Pancreas (tissue), 10 donors: ENCODE results near the gene PIP5K1A. TPM values are rescaled to one million over a fixed set of nuclear protein-coding genes. Genes with fewer than 3 reads are reported as not detected.
"Not testable (repeated sequence)": the region's sequence is repeated elsewhere in the genome, so short reads cannot be mapped to it uniquely, and the experiment has no call there.

Experiments used
- ATAC-seq, 4 donors: fragments of 200-7000 bp; cut with Tn5 transposase; one replicate each; pipeline versions ENCODE4 v1.8.0 to v1.9.1; 2020; ENCODE audit warnings: mild to moderate bottlenecking in 4 of 4, moderate library complexity in 4 of 4
- DNase-seq, 6 donors: peaks; one replicate each; pipeline ENCODE4 v3.0.0-alpha.2; 2020
- FAIRE-seq: peaks from 2 replicates; lab custom pipeline; 2012; peaks lifted over from hg19 to GRCh38; lab: Jason Lieb, UNC
- H3K27ac ChIP-seq, 4 donors: fragments of 200-600 bp; sonication (generic); 1 replicate in 3 of 4; 2 replicates in 1 of 4; pipeline versions ENCODE4 v1.5.0 to v1.8.0; 2020
- H3K27me3 ChIP-seq, 4 donors: fragments of 200-600 bp; one replicate each; pipeline ENCODE4 v1.8.0; 2021
- H3K36me3 ChIP-seq, 3 donors: fragments of 200-600 bp; sonication (generic) in 1 of 3; one replicate each; pipeline versions ENCODE4 v1.5.0 to v1.8.0; 2020 to 2021
- H3K4me1 ChIP-seq, 3 donors: fragments of 200-600 bp; one replicate each; pipeline ENCODE4 v1.8.0; 2021
- H3K4me3 ChIP-seq, 4 donors: fragments of 200-600 bp; sonication (generic) in 2 of 4; one replicate each; pipeline versions ENCODE4 v1.5.0 to v1.8.0; 2020 to 2021
- H3K9me3 ChIP-seq, 4 donors: fragments of 200-600 bp; one replicate each; pipeline ENCODE4 v1.8.0; 2021
- WGBS, 2 donors: extraction: QIAGEN DNeasy Blood & Tissue Kit; methylation state at CpG; one replicate each; pipeline ENCODE4 v1.1.7; 2013; 5-methylcytosine and 5-hydroxymethylcytosine counted together
- intact Hi-C, 3 donors: fragments of 100-400 bp; cut with DNase I; formaldehyde crosslinking; loops; one replicate each; pipeline versions ENCODE4 v1.11.1 to v1.14.2; 2022
- polyA plus RNA-seq, 2 donors: library from polyadenylated mRNA; stranded (reverse); fragments of 200-250 nt; gene quantifications; one replicate each; pipeline ENCODE4 v1.2.3, GENCODE V29; 2013
- total RNA-seq, 6 donors: library from RNA; stranded (reverse); fragmentation: NEBNext Ultra II Directional in 4 of 6; extraction: Animal tissue kit (Norgen Biotek cat#: 25700) in 4 of 6; gene quantifications; one replicate each; pipeline versions ENCODE4 v1.2.1 to v1.2.4, GENCODE V29; 2021 to 2023
- TF ChIP-seq, protein P1 (sequence below), 4 donors: fragments of 200-600 bp; sonication (generic) in 3 of 4; IDR thresholded peaks; one replicate each; pipeline versions ENCODE4 v1.5.0 to v1.8.0; 2021; ENCODE audit warnings: antibody characterized with exemption in 4 of 4
- donor health status: healthy with polysubstance abuse.
- donor health status: DM: no; HTN: no; CAD: no; lungs with moderate emphysema.
- donor health status: DM: no; HTN: no; CAD: no.
- donor health status: control.
- donor health status: control.
- donor health status: Bipolar disorder and iron deficiency.
- donor health status: DM: yes; HTN: yes; CAD: no.
- donor health status: DM: no; HTN: no; CAD: no.
- donor health status: DM: no; HTN: no; CAD: no.
- donor health status: DM: yes; HTN: yes; CAD: no.

PIP5K1A gene
- total and polyA plus RNA-seq, 8 donors, result 10.1 to 22.6 (median 16.3) TPM

DNA sequence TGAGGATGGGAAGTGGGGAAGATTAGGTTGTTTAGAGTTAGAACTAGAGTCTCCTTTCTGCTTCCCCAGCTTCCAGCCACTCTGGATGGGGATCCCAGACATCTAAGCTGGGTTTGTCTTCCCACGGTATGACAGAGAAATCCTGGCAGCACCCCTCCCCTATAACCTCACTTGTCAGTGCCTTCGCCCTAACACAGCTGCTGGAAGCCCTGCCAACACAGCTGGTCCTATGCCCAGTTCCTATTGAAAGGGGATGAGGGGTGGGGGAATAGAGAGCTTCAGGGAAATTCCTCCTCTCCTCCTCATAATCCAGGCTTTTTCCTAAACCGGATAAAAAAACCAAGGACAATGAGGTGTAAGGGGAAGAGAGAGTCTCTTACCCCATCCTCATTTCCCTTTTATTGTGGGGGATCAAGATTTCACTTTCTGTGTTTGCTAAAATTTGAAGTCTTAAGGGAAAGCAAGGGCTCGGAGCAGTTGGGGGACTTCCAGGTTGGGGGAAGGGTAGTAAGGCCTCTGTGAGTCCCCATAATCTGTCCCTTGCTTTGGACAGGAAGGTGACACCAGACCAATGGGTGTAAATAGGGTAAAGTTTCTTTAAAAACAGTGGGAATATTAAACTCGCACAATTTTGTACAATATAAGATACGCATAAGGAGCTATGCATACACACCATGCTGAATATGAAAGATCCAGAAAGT lies 23.2 kb upstream of the PIP5K1A start:
- DNase-seq (no peak), ATAC-seq (no peak), FAIRE-seq (no peak)
- WGBS, 2 donors, result 68 to 77% methylated on average over 6 of the region's 6 CpGs
- TF ChIP-seq, protein P1, sequence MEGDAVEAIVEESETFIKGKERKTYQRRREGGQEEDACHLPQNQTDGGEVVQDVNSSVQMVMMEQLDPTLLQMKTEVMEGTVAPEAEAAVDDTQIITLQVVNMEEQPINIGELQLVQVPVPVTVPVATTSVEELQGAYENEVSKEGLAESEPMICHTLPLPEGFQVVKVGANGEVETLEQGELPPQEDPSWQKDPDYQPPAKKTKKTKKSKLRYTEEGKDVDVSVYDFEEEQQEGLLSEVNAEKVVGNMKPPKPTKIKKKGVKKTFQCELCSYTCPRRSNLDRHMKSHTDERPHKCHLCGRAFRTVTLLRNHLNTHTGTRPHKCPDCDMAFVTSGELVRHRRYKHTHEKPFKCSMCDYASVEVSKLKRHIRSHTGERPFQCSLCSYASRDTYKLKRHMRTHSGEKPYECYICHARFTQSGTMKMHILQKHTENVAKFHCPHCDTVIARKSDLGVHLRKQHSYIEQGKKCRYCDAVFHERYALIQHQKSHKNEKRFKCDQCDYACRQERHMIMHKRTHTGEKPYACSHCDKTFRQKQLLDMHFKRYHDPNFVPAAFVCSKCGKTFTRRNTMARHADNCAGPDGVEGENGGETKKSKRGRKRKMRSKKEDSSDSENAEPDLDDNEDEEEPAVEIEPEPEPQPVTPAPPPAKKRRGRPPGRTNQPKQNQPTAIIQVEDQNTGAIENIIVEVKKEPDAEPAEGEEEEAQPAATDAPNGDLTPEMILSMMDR (IDR thresholded peaks at IDR 0.05), result no peak
- Histone ChIP-seq H3K27me3 (no peaks in the 10 kb centered on the region), H3K9me3 (no peaks in the 10 kb centered on the region), H3K36me3 (peaks cover 0 to 30% (median 9%) of the 10 kb centered on the region in 3 donors), H3K27ac (no peak overlapping the region), H3K4me1 (no peaks in the 10 kb centered on the region), H3K4me3 (no peak overlapping the region)
- intact Hi-C loops, result no loop called here

DNA sequence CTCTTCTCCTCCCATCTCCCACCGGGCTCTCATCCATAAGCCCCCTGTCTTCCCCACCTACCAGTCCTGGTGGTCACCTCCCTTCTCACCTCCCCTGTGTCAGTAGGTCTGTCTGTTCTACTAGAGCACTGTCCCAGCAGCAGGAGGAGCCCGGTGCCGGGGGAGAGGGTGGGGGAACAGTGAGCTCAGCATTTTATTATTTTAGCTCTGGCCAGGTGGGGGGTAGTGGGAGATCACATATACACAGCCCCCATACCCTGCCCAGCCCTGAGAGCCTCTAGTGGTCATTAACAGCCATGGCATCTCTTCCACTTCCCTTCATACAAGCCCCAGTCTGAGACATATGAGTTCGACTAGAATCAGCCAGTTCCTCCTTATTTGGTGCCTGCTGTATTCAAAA lies 22.5 kb upstream of the PIP5K1A start, which contains the start of gene TMOD4:
Gene TMOD4 (minus strand): TSS at position 119 of the 400 bp plus-strand sequence. CDS start 1,106 bp downstream, outside the sequence.
- Histone ChIP-seq H3K27ac (no peak within 1 kb of the TSS), H3K4me1 (no peaks in the 10 kb centered on the region), H3K27me3 (no peaks in the 10 kb centered on the region), H3K36me3 (peaks cover 0 to 36% (median 12%) of the 10 kb centered on the region in 3 donors), H3K9me3 (no peaks in the 10 kb centered on the region), H3K4me3 (no peak within 1 kb of the TSS)
- ATAC-seq (peak in 3 of 4 donors; percentile 49 to 71 (median 60)), DNase-seq (no peak), FAIRE-seq (no peak)
- intact Hi-C loops, result no loop called here
- TF ChIP-seq, protein P1 (IDR thresholded peaks at IDR 0.05), result peak in 1 of 4 donors; percentile 30
- WGBS, 2 donors, result 54 to 61% methylated on average over 4 of the region's 4 CpGs

DNA sequence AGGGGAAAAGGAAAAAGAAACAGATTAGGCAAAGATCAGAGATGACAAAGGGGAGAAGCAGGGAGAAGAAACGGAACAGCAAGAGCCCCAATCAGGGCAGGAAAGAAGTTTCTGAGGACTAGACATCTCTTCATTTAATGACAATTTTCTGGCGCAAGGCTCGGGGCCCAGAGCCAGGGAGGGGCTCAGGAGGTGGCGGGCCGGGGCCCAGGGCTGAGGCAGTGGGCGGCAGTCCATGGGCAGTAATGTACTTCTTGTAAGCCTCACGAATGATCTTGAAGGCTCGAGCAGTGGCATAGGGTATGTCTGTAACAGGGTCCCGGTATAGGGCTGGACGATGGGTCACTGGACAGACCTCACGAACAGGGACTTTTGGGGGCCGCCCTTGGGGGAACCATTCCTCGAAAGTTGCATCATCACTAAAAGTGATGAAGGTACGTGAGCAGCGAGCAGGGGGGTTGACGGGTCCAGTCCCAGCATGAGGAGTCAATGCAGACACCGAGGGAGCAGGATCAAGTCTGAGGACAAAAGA lies 21.8 kb upstream of the PIP5K1A start:
- peaks cover 0 to 43% (median 18%) of the 10 kb centered on the region in 3 donors for H3K36me3 ChIP-seq
- no peaks in the 10 kb centered on the region for H3K27me3 ChIP-seq
- TF ChIP-seq, protein P1 (IDR thresholded peaks at IDR 0.05), result no peak
- no peaks in the 10 kb centered on the region for H3K9me3 ChIP-seq
- FAIRE-seq (no peak), DNase-seq (no peak), ATAC-seq (no peak)
- H3K27ac ChIP-seq, result no peak overlapping the region
- no peak overlapping the region for H3K4me3 ChIP-seq
- WGBS, 2 donors, result 92 to 94% methylated on average over 17 of the region's 17 CpGs
- H3K4me1 ChIP-seq, result no peaks in the 10 kb centered on the region
- intact Hi-C loops, result no loop called here

DNA sequence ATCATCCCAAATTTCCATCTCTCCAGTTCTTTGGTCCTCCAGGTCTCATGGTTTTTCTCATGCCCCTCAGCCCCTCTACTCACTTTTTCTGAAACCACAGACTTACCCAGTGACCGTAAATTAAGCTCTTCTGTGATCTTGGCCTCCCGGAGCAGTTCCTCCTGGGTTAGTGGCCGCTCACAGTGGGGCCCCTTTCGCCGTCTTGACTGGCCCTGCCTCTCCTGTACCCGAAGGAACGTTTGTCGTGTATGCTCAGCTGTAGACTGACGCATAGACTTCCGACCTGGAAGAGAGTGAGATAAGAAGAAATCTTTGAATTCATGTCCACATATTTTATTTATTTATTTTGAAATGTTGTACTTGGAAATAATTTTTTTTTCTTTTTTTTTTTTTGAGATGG lies 14.1 kb upstream of the PIP5K1A start:
- Histone ChIP-seq H3K36me3 (peaks cover 5 to 61% (median 31%) of the 10 kb centered on the region in 3 donors), H3K9me3 (no peaks in the 10 kb centered on the region), H3K27ac (no peak overlapping the region), H3K27me3 (no peaks in the 10 kb centered on the region), H3K4me3 (no peak overlapping the region), H3K4me1 (peaks cover 0 to 12% (median 9%) of the 10 kb centered on the region in 3 donors)
- no peak for DNase-seq
- TF ChIP-seq, protein P1 (IDR thresholded peaks at IDR 0.05), result no peak
- intact Hi-C loops, result no loop called here
- FAIRE-seq, result no peak
- ATAC-seq, result no peak
- 86 to 89% methylated on average over 10 of the region's 10 CpGs for WGBS, 2 donors

DNA sequence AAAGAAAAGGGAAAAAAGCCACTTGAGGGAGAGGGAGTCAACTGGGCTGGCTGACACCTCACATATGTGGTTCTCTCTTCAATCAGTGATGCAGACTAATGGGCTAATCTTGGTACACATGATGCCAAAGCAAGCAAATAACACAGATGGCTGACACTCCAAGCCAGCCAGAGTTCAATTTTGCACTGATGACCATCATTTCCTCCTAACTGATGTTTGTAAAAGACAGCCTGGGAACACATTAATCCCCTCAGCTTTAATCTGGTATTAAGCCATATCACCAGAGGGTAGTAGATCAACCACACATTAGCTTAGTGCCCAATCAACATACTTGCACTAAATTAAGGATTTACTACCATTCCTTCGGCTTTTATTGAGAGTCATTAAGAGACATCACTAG lies 11.1 kb upstream of the PIP5K1A start:
- H3K27me3 ChIP-seq, result no peaks in the 10 kb centered on the region
- TF ChIP-seq, protein P1 (IDR thresholded peaks at IDR 0.05), result no peak
- no peak overlapping the region for H3K4me3 ChIP-seq
- no peak for FAIRE-seq
- peaks cover 0 to 13% (median 11%) of the 10 kb centered on the region in 3 donors for H3K4me1 ChIP-seq
- H3K9me3 ChIP-seq, result no peaks in the 10 kb centered on the region
- H3K27ac ChIP-seq, result no peak overlapping the region
- no peak for DNase-seq
- H3K36me3 ChIP-seq, result peaks cover 5 to 33% (median 22%) of the 10 kb centered on the region in 3 donors
- intact Hi-C loops, result no loop called here
- peak in 2 of 4 donors; percentile 38 to 43 for ATAC-seq
- 72 to 84% methylated on average over 1 of the region's 1 CpG for WGBS, 2 donors

DNA sequence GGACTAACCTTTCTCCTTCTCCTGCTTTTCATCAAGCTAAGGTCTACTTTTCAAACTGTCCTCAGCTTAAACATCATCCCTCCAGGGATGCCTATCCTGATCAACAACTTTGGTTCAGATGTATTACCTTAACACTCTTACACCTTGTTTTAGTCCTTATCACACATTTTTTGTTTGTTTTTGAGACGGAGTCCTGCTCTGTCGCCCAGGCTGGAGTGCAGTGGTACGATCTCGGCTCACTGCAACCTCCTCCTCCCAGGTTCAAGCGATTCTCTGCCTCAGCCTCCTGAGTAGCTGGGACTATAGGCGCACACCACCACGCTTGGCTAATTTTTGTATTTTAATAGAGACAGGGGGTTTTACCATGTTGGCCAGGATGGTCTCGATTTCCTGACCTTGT lies 9.7 kb upstream of the PIP5K1A start:
- Histone ChIP-seq H3K4me1 (peaks cover 0 to 13% (median 11%) of the 10 kb centered on the region in 3 donors), H3K36me3 (peaks cover 5 to 19% (median 13%) of the 10 kb centered on the region in 3 donors), H3K4me3 (peak overlapping the region in 2 of 4 donors; percentile 49 to 82)
- intact Hi-C loops, ATAC-seq, H3K9me3 ChIP-seq, DNase-seq, FAIRE-seq, H3K27me3 ChIP-seq, H3K27ac ChIP-seq: not testable (repeated sequence)
- WGBS, 2 donors, result 38 to 41% methylated on average over 8 of the region's 8 CpGs
